Suppressor macrophage treated with lipopolysaccharide for 1 hour (primary cell): ENCODE data around the gene NFIA.

ENCODE experiments used
- DNase-seq, 3 donors: peaks; one replicate each; pipeline ENCODE4 v3.0.0-alpha.2; 2020 to 2022

NFIA gene

GRCh38 chr1:61085206-61085982 lies 3.0 kb downstream of the NFIA start:
- no peak for DNase-seq

GRCh38 chr1:61085983-61086644 lies 3.8 kb downstream of the NFIA start:
- DNase-seq = no peak

GRCh38 chr1:61087571-61087970 lies 5.2 kb downstream of the NFIA start:
- DNase-seq = no peak

- no peak for DNase-seq
Observed at GRCh38 chr1:61088163-61088974, 6.0 kb downstream of the NFIA start.

- DNase-seq = no peak
Observed at GRCh38 chr1:61089338-61089737, 7.0 kb downstream of the NFIA start.

- DNase-seq = no peak
Observed at GRCh38 chr1:61089741-61090140, 7.4 kb downstream of the NFIA start.

- DNase-seq = no peak
Observed at GRCh38 chr1:61090546-61091202, 8.3 kb downstream of the NFIA start.

GRCh38 chr1:61091455-61091854 lies 9.1 kb downstream of the NFIA start:
- DNase-seq = no peak

GRCh38 chr1:61092642-61093041 lies 10.3 kb downstream of the NFIA start:
- no peak for DNase-seq

GRCh38 chr1:61093525-61094137 lies 11.3 kb downstream of the NFIA start:
- DNase-seq = no peak

- no peak for DNase-seq
Observed at GRCh38 chr1:61094677-61095469, 12.5 kb downstream of the NFIA start.

GRCh38 chr1:61095470-61095812 lies 13.1 kb downstream of the NFIA start:
- no peak for DNase-seq

- no peak for DNase-seq
Observed at GRCh38 chr1:61097317-61097716, 15.0 kb downstream of the NFIA start.

- no peak for DNase-seq
Observed at GRCh38 chr1:61097722-61098121, 15.4 kb downstream of the NFIA start.

- DNase-seq = no peak
Observed at GRCh38 chr1:61098333-61098732, 16.0 kb downstream of the NFIA start.

GRCh38 chr1:61098906-61099437 lies 16.6 kb downstream of the NFIA start:
- DNase-seq = no peak

GRCh38 chr1:61100578-61100977 lies 18.2 kb downstream of the NFIA start:
- no peak for DNase-seq

- DNase-seq = no peak
Observed at GRCh38 chr1:61101536-61101935, 19.2 kb downstream of the NFIA start.

- DNase-seq = no peak
Observed at GRCh38 chr1:61102041-61102440, 19.7 kb downstream of the NFIA start.

GRCh38 chr1:61102621-61103020 lies 20.3 kb downstream of the NFIA start:
- DNase-seq = no peak

- DNase-seq = no peak
Observed at GRCh38 chr1:61104220-61104671, 21.9 kb downstream of the NFIA start.

GRCh38 chr1:61107638-61108037 lies 25.3 kb downstream of the NFIA start:
- no peak for DNase-seq
